Nephron progenitor cell (in vitro differentiated cells): Measurements from ENCODE around the gene CRYGA.

Experiments used
- DNase-seq: peaks from one replicate; pipeline ENCODE4 v3.0.0; 2021
- H3K27ac Mint-ChIP-seq: 2 replicates; pipeline ENCODE4 v1.8.0; 2021; ENCODE audit warnings: mild to moderate bottlenecking, moderate library complexity, mixed read lengths
- H3K27me3 Mint-ChIP-seq: 2 replicates; pipeline ENCODE4 v1.8.0; 2021; ENCODE audit warnings: mild to moderate bottlenecking, low read depth, mixed read lengths; ENCODE audit not compliant: poor library complexity
- H3K36me3 Mint-ChIP-seq: 2 replicates; pipeline ENCODE4 v1.8.0; 2021; ENCODE audit warnings: low read depth, mixed read lengths
- H3K4me1 Mint-ChIP-seq: 2 replicates; pipeline ENCODE4 v1.8.0; 2021; ENCODE audit warnings: mixed read lengths
- H3K4me3 Mint-ChIP-seq: 2 replicates; pipeline ENCODE4 v1.8.0; 2021; ENCODE audit warnings: mild to moderate bottlenecking, moderate library complexity, mixed read lengths
- H3K9me3 Mint-ChIP-seq: 2 replicates; pipeline ENCODE4 v1.8.0; 2021; ENCODE audit warnings: mild to moderate bottlenecking, moderate library complexity, mixed read lengths
- CTCF ChIP-seq: fragments of 200-600 bp; sonication (generic); IDR thresholded peaks from 2 replicates; pipeline ENCODE4 v1.5.0; 2021; ENCODE audit warnings: antibody characterized with exemption

The CRYGA gene

GRCh38 chr2:208153156-208153555, 10.2 kb downstream of the CRYGA start:
- H3K36me3 Mint-ChIP-seq: no peaks in the 10 kb centered on the region
- no peaks in the 10 kb centered on the region for H3K4me1 Mint-ChIP-seq
- H3K27ac Mint-ChIP-seq: no peak overlapping the region
- H3K4me3 Mint-ChIP-seq: no peak overlapping the region
- peaks cover 20% of the 10 kb centered on the region for H3K9me3 Mint-ChIP-seq
- no peak for TF ChIP-seq CTCF
- no peaks in the 10 kb centered on the region for H3K27me3 Mint-ChIP-seq
- no peak for DNase-seq

- DNase-seq: no peak
- no peaks in the 10 kb centered on the region for H3K36me3 Mint-ChIP-seq
- no peak for TF ChIP-seq CTCF
- H3K9me3 Mint-ChIP-seq: peaks cover 20% of the 10 kb centered on the region
- no peak overlapping the region for H3K4me3 Mint-ChIP-seq
- no peaks in the 10 kb centered on the region for H3K27me3 Mint-ChIP-seq
- no peaks in the 10 kb centered on the region for H3K4me1 Mint-ChIP-seq
- H3K27ac Mint-ChIP-seq: no peak overlapping the region
Observed at GRCh38 chr2:208150956-208151355, 12.4 kb downstream of the CRYGA start.

- Mint-ChIP-seq H3K27me3 (no peaks in the 10 kb centered on the region), H3K4me3 (no peak overlapping the region), H3K9me3 (peaks cover 20% of the 10 kb centered on the region), H3K27ac (no peak overlapping the region), H3K4me1 (no peaks in the 10 kb centered on the region), H3K36me3 (no peaks in the 10 kb centered on the region)
- no peak for DNase-seq
- no peak for TF ChIP-seq CTCF
Observed at GRCh38 chr2:208150094-208150493, 13.3 kb downstream of the CRYGA start.

GRCh38 chr2:208148803-208149202, 14.6 kb downstream of the CRYGA start:
- peaks cover 23% of the 10 kb centered on the region for H3K9me3 Mint-ChIP-seq
- no peaks in the 10 kb centered on the region for H3K36me3 Mint-ChIP-seq
- no peak overlapping the region for H3K27ac Mint-ChIP-seq
- H3K4me3 Mint-ChIP-seq: no peak overlapping the region
- no peak for TF ChIP-seq CTCF
- no peaks in the 10 kb centered on the region for H3K27me3 Mint-ChIP-seq
- no peaks in the 10 kb centered on the region for H3K4me1 Mint-ChIP-seq
- DNase-seq: no peak

GRCh38 chr2:208147759-208148158, 15.6 kb downstream of the CRYGA start:
- no peak overlapping the region for H3K27ac Mint-ChIP-seq
- no peaks in the 10 kb centered on the region for H3K27me3 Mint-ChIP-seq
- H3K36me3 Mint-ChIP-seq: no peaks in the 10 kb centered on the region
- no peak for DNase-seq
- TF ChIP-seq CTCF: no peak
- H3K4me3 Mint-ChIP-seq: no peak overlapping the region
- peaks cover 7% of the 10 kb centered on the region for H3K4me1 Mint-ChIP-seq
- H3K9me3 Mint-ChIP-seq: peaks cover 23% of the 10 kb centered on the region

GRCh38 chr2:208147008-208147407, 16.4 kb downstream of the CRYGA start:
- H3K9me3 Mint-ChIP-seq: peaks cover 21% of the 10 kb centered on the region
- H3K27ac Mint-ChIP-seq: peak overlapping the region; percentile 44
- TF ChIP-seq CTCF: no peak
- no peak overlapping the region for H3K4me3 Mint-ChIP-seq
- no peaks in the 10 kb centered on the region for H3K36me3 Mint-ChIP-seq
- peaks cover 11% of the 10 kb centered on the region for H3K4me1 Mint-ChIP-seq
- no peak for DNase-seq
- no peaks in the 10 kb centered on the region for H3K27me3 Mint-ChIP-seq
